ENCODE data around the gene LRIG2. TPM values are rescaled to one million over a fixed set of nuclear protein-coding genes. Genes with fewer than 3 reads are reported as not detected.
A peak's percentile ranks its signal among the peaks of the same experiment; 100 is the strongest.

Gene LRIG2
- total and polyA plus RNA-seq, 9 of the 15 experiments (the other 6 are each of a cell fraction or from before 2014, with no cell fraction given): 1.8 to 28.1 (median 11.5) TPM

GRCh38 chr1:113091988-113092594, 19.1 kb downstream of the LRIG2 start (continued):
- no peak for TF ChIP-seq CUX1 (CRISPR knock-in tag; IDR thresholded peaks at IDR 0.05)
- TF ChIP-seq ZNF717 (CRISPR knock-in tag; IDR thresholded peaks at IDR 0.05): no peak
- TF ChIP-seq POLR2H (tag; IDR thresholded peaks at IDR 0.05; ENCODE audit: low read depth): no peak
- no peak for TF ChIP-seq MLLT1 (IDR thresholded peaks at IDR 0.05)
- no peak for TF ChIP-seq TRIM28 (IDR thresholded peaks at IDR 0.05)
- TF ChIP-seq PYGO2 (tag; IDR thresholded peaks at IDR 0.05): no peak
- peak; percentile 40; the same call in 1 of the 2 replicates for TF ChIP-seq CBFA2T3 (IDR thresholded peaks at IDR 0.05)
- TF ChIP-seq ADNP (tag; IDR thresholded peaks at IDR 0.05): peak; percentile 17; the same call in 1 of the 2 replicates
- no peak for TF ChIP-seq CBX3 (IDR thresholded peaks at IDR 0.05; ENCODE audit: borderline replicate concordance in 1 of 2, low read length in 2 of 2)
- TF ChIP-seq ZNF436 (CRISPR knock-in tag; IDR thresholded peaks at IDR 0.05): 0 out of 2 replicates have a peak, but pooled peaks have one; percentile 6
- TF ChIP-seq NFRKB (IDR thresholded peaks at IDR 0.05; ENCODE audit: low read depth): no peak
- TF ChIP-seq MNT (conservative IDR thresholded peaks at IDR 0.05): no peak
- no peak for TF ChIP-seq ZNF239 (CRISPR knock-in tag; IDR thresholded peaks at IDR 0.05)
- no peak for TF ChIP-seq ZEB2 (IDR thresholded peaks at IDR 0.05)
- peak; percentile 56 for TF ChIP-seq ARID1B (IDR thresholded peaks at IDR 0.05)
- TF ChIP-seq ZNF79 (CRISPR knock-in tag; IDR thresholded peaks at IDR 0.05; ENCODE audit: low read depth): no peak
- no peak for TF ChIP-seq KAT2B (IDR thresholded peaks at IDR 0.05; ENCODE audit: low read depth, low read length)
- no peak for TF ChIP-seq DPF2 (IDR thresholded peaks at IDR 0.05)
- no peak for TF ChIP-seq MYNN (IDR thresholded peaks at IDR 0.05)
- no peak for TF ChIP-seq MYNN (CRISPR knock-in tag; IDR thresholded peaks at IDR 0.05)
- no peak for TF ChIP-seq PPARD (CRISPR knock-in tag; IDR thresholded peaks at IDR 0.05)
